PC-9 (cell line): ENCODE measurements around the gene HTRA1. TPM values are rescaled to one million over a fixed set of nuclear protein-coding genes. Genes with fewer than 3 reads are reported as not detected.

Experiments
- BruUV-seq: library from RNA; stranded (reverse); fragments of 400-500 nt; replicated peaks from 2 replicates; lab custom pipeline; 2021; lab: Mats Ljungman, UMichigan
- CTCF ChIA-PET: fragments of 300-600 bp; sonication (Branson Sonifier 250); formaldehyde crosslinking; loops from one replicate; lab custom pipeline; 2022; ENCODE audit warnings: antibody characterized with exemption; lab: Charles Lee
- POLR2A ChIA-PET: fragments of 300-600 bp; sonication (Branson Sonifier 250); formaldehyde crosslinking; loops from one replicate; lab custom pipeline; 2022; ENCODE audit warnings: antibody characterized with exemption; ENCODE audit not compliant: unreplicated experiment; lab: Charles Lee
- DNase-seq, 2 experiments: peaks; one replicate each; pipeline versions ENCODE4 v3.0.0 to v3.0.0-alpha.2; 2015 to 2022; ENCODE audit warnings: mixed read lengths in 1 of 2
- H2AFZ ChIP-seq: fragments of 200-600 bp; sonication (generic); 2 replicates; pipeline ENCODE4 v1.8.1; 2017; ENCODE audit warnings: antibody characterized with exemption
- H3F3A ChIP-seq: fragments of 200-600 bp; sonication (generic); 2 replicates; pipeline ENCODE4 v1.8.1; 2017; ENCODE audit warnings: antibody characterized with exemption, mild to moderate bottlenecking, low read depth; ENCODE audit not compliant: insufficient read depth
- H3K27ac ChIP-seq: fragments of 200-600 bp; sonication (generic); 2 replicates; pipeline ENCODE4 v1.6.1; 2016; ENCODE audit warnings: mixed run types
- H3K27me3 ChIP-seq: fragments of 200-600 bp; sonication (generic); 2 replicates; pipeline ENCODE4 v1.6.1; 2016; ENCODE audit warnings: low read depth, mixed run types; ENCODE audit not compliant: insufficient read depth
- H3K36me3 ChIP-seq: fragments of 200-600 bp; sonication (generic); 2 replicates; pipeline ENCODE4 v1.6.1; 2016; ENCODE audit warnings: low read depth, mixed run types
- H3K4me1 ChIP-seq: fragments of 200-600 bp; sonication (generic); replicated peaks from 2 replicates; pipeline ENCODE4 v1.6.1; 2016; ENCODE audit warnings: mixed run types; ENCODE audit not compliant: insufficient read depth
- H3K4me2 ChIP-seq: fragments of 200-600 bp; sonication (generic); 2 replicates; pipeline ENCODE4 v1.6.1; 2017; ENCODE audit warnings: mixed run types
- H3K4me3 ChIP-seq: fragments of 200-600 bp; sonication (generic); 2 replicates; pipeline ENCODE4 v1.6.1; 2016; ENCODE audit warnings: mixed run types
- H3K79me2 ChIP-seq: fragments of 200-600 bp; sonication (generic); 2 replicates; pipeline ENCODE4 v1.6.1; 2017; ENCODE audit warnings: low read depth, mixed run types
- H3K9me2 ChIP-seq: fragments of 200-600 bp; sonication (generic); 2 replicates; pipeline ENCODE4 v1.8.1; 2017; ENCODE audit warnings: mild to moderate bottlenecking; ENCODE audit not compliant: insufficient read depth
- H3K9me3 ChIP-seq: fragments of 200-600 bp; sonication (generic); 2 replicates; pipeline ENCODE4 v1.8.1; 2016; ENCODE audit warnings: low read depth; ENCODE audit not compliant: insufficient read depth
- H4K20me1 ChIP-seq: fragments of 200-600 bp; sonication (generic); 2 replicates; pipeline ENCODE4 v1.8.1; 2017; ENCODE audit not compliant: insufficient read depth
- EZH2 ChIP-seq: fragments of 200-600 bp; sonication (generic); IDR thresholded peaks from 2 replicates; pipeline ENCODE4 v1.8.0; 2017; ENCODE audit warnings: antibody characterized with exemption, low read depth
- intact Hi-C: fragments of 100-400 bp; cut with micrococcal nuclease; formaldehyde crosslinking; loops from one replicate; pipeline ENCODE4 v1.10.0; 2022; ENCODE audit not compliant: unreplicated experiment
- total RNA-seq: library from RNA; stranded (reverse); gene quantifications from 2 replicates; pipeline ENCODE4 v1.2.3, GENCODE V29; 2021
- TF ChIP-seq, protein P1 (sequence below): fragments of 200-600 bp; sonication (generic); conservative IDR thresholded peaks from 2 replicates; pipeline ENCODE4 v1.6.1; 2017; ENCODE audit warnings: mixed run types, antibody characterized with exemption, mild to moderate bottlenecking, moderate library complexity

The HTRA1 gene
- total RNA-seq, 1 experiment from 2014 or later: 18.0 TPM

DNA sequence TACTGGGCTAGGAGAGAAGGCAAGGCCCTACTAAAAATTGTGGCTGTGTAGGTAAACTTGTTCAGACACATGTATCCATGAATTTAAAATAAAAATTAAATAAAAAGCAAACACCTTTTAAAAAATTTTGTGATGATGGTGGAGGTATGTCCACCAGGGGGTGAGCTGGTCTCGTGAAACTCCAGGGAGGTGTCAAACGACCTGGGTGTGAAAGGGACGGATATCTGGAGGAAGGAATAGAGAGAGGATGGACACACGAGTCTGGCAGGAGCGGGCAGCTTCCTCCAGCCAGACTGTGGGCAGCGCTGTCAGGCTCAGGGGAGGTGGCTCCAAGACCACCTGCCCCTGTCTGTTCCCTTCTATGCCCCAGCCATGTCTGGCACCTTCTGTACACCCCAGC lies 64.4 kb downstream of the HTRA1 start:
- CTCF ChIA-PET: interaction anchor here (1.4 kb wide), 1 partner anchor 40 kb away, joined by 7 read pairs; no protein-coding TSS in a partner anchor
- no peaks in the 10 kb centered on the region for H3K4me1 ChIP-seq
- no peak overlapping the region for H3K27ac ChIP-seq
- no peaks in the 10 kb centered on the region for H3F3A ChIP-seq
- H2AFZ ChIP-seq: no peak overlapping the region
- peak in 1 of 2 experiments; percentile 27 for DNase-seq
- POLR2A ChIA-PET: no interaction called here
- BruUV-seq: no TSS peak
- peaks cover 8% of the 10 kb centered on the region; the same call in 1 of the 2 replicates for H3K27me3 ChIP-seq
- no peak overlapping the region for H3K4me3 ChIP-seq
- intact Hi-C loops: loop anchor here (1.0 to 5.0 kb wide), 2 partner anchors 40 to 177 kb away; no protein-coding TSS in a partner anchor
- H3K4me2 ChIP-seq: no peak overlapping the region
- no peaks in the 10 kb centered on the region for H3K9me3 ChIP-seq
- no peaks in the 10 kb centered on the region for H3K79me2 ChIP-seq
- no peaks in the 10 kb centered on the region for H3K9me2 ChIP-seq
- no peaks in the 10 kb centered on the region for H4K20me1 ChIP-seq
- H3K36me3 ChIP-seq: no peaks in the 10 kb centered on the region
- TF ChIP-seq, protein P1, sequence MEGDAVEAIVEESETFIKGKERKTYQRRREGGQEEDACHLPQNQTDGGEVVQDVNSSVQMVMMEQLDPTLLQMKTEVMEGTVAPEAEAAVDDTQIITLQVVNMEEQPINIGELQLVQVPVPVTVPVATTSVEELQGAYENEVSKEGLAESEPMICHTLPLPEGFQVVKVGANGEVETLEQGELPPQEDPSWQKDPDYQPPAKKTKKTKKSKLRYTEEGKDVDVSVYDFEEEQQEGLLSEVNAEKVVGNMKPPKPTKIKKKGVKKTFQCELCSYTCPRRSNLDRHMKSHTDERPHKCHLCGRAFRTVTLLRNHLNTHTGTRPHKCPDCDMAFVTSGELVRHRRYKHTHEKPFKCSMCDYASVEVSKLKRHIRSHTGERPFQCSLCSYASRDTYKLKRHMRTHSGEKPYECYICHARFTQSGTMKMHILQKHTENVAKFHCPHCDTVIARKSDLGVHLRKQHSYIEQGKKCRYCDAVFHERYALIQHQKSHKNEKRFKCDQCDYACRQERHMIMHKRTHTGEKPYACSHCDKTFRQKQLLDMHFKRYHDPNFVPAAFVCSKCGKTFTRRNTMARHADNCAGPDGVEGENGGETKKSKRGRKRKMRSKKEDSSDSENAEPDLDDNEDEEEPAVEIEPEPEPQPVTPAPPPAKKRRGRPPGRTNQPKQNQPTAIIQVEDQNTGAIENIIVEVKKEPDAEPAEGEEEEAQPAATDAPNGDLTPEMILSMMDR: peak; percentile 59
- no peak for TF ChIP-seq EZH2

GRCh38 chr10:122526892-122527291 lies 65.5 kb downstream of the HTRA1 start:
- no peaks in the 10 kb centered on the region for H4K20me1 ChIP-seq
- no peak overlapping the region for H3K4me2 ChIP-seq
- H3K27me3 ChIP-seq: peaks cover 8% of the 10 kb centered on the region; the same call in 1 of the 2 replicates
- intact Hi-C loops: loop anchor here (1.0 to 5.0 kb wide), 2 partner anchors 38 to 175 kb away; no protein-coding TSS in a partner anchor
- H3K27ac ChIP-seq: no peak overlapping the region
- no peaks in the 10 kb centered on the region for H3K36me3 ChIP-seq
- no peaks in the 10 kb centered on the region for H3K9me3 ChIP-seq
- no peak overlapping the region for H3K4me3 ChIP-seq
- H3F3A ChIP-seq: no peaks in the 10 kb centered on the region
- H3K9me2 ChIP-seq: no peaks in the 10 kb centered on the region
- POLR2A ChIA-PET: no interaction called here
- CTCF ChIA-PET: interaction anchor here (0.6 kb wide), 1 partner anchor 35 kb away, joined by 5 read pairs; no protein-coding TSS in a partner anchor
- DNase-seq: no peak
- TF ChIP-seq EZH2: no peak
- TF ChIP-seq, protein P1: no peak
- peaks cover 5% of the 10 kb centered on the region for H3K4me1 ChIP-seq
- H3K79me2 ChIP-seq: no peaks in the 10 kb centered on the region
- no peak overlapping the region for H2AFZ ChIP-seq
- BruUV-seq: no TSS peak

- no peak for TF ChIP-seq EZH2
- TF ChIP-seq, protein P1: no peak
- intact Hi-C loops: no loop called here
- no peak overlapping the region for H2AFZ ChIP-seq
- no peaks in the 10 kb centered on the region for H3K9me2 ChIP-seq
- CTCF ChIA-PET: interaction anchor here (0.6 to 0.9 kb wide), 2 partner anchors 35 kb away, joined by 4 to 5 read pairs; no protein-coding TSS in a partner anchor
- no peaks in the 10 kb centered on the region for H3K9me3 ChIP-seq
- no peaks in the 10 kb centered on the region for H3K27me3 ChIP-seq
- no peak overlapping the region for H3K4me3 ChIP-seq
- no peak overlapping the region for H3K4me2 ChIP-seq
- DNase-seq: peak in 1 of 2 experiments; percentile 54
- H3F3A ChIP-seq: no peaks in the 10 kb centered on the region
- no peaks in the 10 kb centered on the region for H4K20me1 ChIP-seq
- no TSS peak for BruUV-seq
- no peaks in the 10 kb centered on the region for H3K36me3 ChIP-seq
- no peaks in the 10 kb centered on the region for H3K79me2 ChIP-seq
- H3K27ac ChIP-seq: no peak overlapping the region
- H3K4me1 ChIP-seq: peaks cover 9% of the 10 kb centered on the region
- POLR2A ChIA-PET: interaction anchor here (0.6 kb wide), 1 partner anchor 475 kb away, joined by 4 read pairs; no protein-coding TSS in a partner anchor
These were observed 68.8 kb downstream of the HTRA1 start for GRCh38 chr10:122530177-122530576.
